Omental fat pad (tissue), 4 donors: ENCODE results near the gene RBL1. TPM values are rescaled to one million over a fixed set of nuclear protein-coding genes. Genes with fewer than 3 reads are reported as not detected.
"Not testable (repeated sequence)": the region's sequence is repeated elsewhere in the genome, so short reads cannot be mapped to it uniquely, and the experiment has no call there.

Experiments used
- ATAC-seq: fragments of 150-250 bp; one replicate; pipeline ENCODE4 v1.9.1; 2016; ENCODE audit warnings: mild to moderate bottlenecking, moderate library complexity; ENCODE audit not compliant: low FRiP score
- DNase-seq: peaks from one replicate; pipeline ENCODE4 v3.0.0-alpha.2; 2019; ENCODE audit warnings: low spot score
- total RNA-seq, 4 donors: library from RNA; depleted of rRNA; stranded (reverse); fragments of >200 nt; gene quantifications; one replicate each; pipeline ENCODE4 v1.1.0, GENCODE V29; 2016
- TF ChIP-seq, protein P1 (sequence below), 3 donors: fragments of 450-650 bp; IDR thresholded peaks; one replicate each; pipeline ENCODE4 v1.5.1; 2016 to 2017; ENCODE audit warnings: antibody characterized with exemption in 3 of 3, mild to moderate bottlenecking in 3 of 3, moderate library complexity in 2 of 3

RBL1 gene
- total RNA-seq, 4 donors from 2014 or later: 2.6 to 8.7 (median 5.3) TPM

DNA sequence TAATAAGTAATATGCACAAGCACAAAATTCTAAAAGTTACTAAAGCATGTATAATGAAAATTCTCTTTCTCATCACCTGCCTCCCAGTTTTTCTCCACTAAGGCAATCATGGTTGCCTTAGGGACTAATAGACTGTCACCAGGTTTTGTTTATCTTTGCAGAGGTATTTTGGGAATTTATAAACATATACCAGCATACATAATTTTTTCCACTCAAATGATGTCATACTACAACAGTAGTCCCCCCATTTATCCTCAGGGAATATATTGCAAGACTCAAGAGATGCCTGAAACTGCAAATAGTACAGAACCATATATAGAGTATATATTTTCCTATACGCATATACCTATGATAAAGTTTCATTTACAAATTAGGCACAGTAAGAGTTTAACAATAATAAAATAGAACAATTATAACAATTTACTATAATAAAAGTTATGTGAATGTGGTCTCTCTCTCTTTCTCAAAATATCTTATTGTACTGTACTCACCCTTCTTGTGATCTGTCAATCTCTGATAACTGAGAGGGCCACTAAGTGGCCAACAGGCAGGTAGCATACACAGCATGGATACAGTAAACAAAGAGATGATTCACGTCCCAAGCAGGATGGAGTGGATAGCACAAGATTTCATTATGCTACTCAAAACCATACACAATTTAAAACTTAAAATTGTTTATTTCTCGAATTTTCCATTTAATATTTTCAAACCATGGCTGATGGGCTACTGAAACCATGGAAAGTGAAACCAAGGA, 19.7 kb downstream of the RBL1 start:
- DNase-seq: no peak
- TF ChIP-seq, protein P1, sequence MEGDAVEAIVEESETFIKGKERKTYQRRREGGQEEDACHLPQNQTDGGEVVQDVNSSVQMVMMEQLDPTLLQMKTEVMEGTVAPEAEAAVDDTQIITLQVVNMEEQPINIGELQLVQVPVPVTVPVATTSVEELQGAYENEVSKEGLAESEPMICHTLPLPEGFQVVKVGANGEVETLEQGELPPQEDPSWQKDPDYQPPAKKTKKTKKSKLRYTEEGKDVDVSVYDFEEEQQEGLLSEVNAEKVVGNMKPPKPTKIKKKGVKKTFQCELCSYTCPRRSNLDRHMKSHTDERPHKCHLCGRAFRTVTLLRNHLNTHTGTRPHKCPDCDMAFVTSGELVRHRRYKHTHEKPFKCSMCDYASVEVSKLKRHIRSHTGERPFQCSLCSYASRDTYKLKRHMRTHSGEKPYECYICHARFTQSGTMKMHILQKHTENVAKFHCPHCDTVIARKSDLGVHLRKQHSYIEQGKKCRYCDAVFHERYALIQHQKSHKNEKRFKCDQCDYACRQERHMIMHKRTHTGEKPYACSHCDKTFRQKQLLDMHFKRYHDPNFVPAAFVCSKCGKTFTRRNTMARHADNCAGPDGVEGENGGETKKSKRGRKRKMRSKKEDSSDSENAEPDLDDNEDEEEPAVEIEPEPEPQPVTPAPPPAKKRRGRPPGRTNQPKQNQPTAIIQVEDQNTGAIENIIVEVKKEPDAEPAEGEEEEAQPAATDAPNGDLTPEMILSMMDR (IDR thresholded peaks at IDR 0.05): no peak
- ATAC-seq: no peak

DNA sequence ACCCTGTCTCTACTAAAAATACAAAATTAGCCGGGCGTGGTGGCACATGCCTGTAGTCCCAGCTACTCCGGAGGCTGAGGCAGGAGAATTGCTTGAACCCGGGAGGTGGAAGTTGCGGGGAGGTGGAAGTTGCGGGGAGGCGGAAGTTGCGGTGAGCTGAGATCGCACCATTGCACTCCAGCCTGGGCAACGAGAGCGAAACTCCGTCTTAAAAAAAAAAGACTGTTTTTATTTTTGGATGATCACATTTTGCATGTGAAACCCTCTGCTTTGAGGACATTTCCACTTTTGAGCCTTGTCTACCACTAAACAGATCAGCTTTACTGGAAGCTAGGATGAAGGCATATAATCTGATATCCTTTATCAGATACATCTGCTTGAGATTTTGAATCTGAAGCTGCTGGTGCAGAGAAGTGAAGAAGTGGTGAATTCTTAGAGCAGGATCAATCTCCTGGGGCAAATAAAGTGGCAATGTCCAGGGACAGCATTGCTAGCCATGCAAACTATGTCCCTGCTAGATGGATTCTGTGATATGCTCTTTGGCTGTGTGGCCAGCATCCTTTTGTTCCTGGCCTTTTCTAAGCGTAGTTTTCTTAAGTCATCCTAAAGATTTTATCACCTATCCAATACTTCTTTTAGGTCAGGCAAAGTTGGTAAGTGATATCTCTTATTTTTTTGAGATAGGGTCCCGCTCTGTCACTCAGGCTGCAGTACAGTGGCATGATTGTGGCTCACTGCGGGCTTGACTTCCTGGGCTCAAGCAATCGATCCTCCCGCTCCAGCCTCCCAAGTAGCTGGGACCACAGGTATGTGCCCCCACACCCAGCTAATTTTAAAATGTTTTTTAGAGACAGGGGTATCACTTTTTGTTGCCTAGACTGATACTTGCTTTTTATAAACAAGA, 23.3 kb downstream of the RBL1 start:
- no peak for DNase-seq

DNA sequence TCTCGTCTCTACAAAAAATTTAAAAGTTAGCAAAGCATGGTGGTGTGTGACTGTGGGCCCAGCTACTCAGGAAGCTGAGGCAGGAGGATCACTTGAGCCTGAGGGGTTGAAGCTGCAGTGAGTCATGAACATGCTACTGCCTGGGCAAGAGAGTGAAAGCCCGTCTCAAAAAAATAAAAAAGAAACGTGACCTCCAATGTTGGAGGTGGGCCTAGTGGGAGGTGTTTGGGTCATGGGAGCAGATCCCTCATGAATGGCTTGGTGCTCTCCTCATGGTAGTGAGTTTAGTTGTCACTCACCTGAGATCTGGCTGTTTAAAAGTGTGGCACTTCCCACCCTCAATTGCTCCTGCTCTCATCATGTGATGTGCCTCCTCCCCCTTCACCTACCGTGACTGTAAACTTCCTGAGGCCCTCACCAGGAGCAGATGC, 24.3 kb downstream of the RBL1 start:
- TF ChIP-seq, protein P1 (IDR thresholded peaks at IDR 0.05): no peak
- no peak for ATAC-seq
- no peak for DNase-seq

More for the DNA sequence above, 23.3 kb downstream of the RBL1 start:
- ATAC-seq: no peak
- TF ChIP-seq, protein P1 (IDR thresholded peaks at IDR 0.05): no peak

DNA sequence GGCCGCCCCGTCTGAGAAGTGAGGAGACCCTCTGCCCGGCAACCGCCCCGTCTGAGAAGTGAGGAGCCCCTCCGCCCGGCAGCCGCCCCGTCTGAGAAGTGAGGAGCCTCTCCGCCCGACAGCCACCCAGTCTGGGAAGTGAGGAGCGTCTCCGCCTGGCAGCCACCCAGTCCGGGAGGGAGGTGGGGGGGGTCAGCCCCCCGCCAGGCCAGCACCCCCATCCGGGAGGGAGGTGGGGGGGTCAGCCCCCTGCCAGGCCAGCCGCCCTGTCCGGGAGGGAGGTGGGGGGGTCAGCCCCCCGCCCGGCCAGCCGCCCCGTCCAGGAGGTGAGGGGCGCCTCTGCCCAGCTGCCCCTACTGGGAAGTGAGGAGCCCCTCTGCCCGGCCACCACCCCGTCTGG, 26.2 kb downstream of the RBL1 start:
- ATAC-seq, DNase-seq: not testable (repeated sequence)

DNA sequence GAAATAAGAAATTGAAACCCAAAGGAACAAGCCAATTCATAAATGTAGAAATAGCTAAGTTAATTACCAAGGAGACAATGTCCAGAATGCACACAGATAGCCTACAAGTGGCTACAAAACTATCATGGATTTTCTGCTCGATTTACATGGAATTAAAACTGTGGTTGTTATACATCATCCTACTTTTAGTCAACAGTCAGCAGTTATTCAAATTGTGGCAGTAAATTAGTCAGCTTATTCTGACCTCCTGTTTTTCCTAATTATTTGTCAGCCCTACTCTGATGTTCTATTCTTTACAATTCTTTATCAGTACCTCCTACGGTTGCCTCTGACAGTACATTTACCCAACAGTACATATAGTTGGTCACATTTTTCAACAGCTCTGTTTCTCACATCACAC, 29.6 kb downstream of the RBL1 start:
- ATAC-seq (no peak), DNase-seq (no peak)
- TF ChIP-seq, protein P1 (IDR thresholded peaks at IDR 0.05): no peak

DNA sequence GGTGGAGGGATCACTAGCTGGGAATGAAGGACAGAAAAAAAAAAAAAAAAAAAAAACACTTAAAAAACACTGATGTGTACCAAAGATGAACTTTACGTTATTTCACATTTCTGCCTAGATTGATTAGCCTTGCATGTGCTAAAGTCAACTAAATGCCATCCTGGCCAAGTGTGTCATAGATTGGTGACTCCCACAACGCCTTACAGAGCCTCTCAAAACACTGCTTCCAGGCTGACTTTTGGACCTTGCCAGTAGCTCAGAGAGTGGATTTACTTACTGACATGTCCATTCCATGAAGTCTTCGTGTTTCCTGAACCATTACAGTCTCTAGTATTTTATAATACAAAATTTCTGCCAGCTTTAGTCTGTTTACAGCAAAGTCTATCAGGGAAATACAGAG, 40.5 kb downstream of the RBL1 start:
- DNase-seq (no peak), ATAC-seq (no peak)
- TF ChIP-seq, protein P1 (IDR thresholded peaks at IDR 0.05): no peak

DNA sequence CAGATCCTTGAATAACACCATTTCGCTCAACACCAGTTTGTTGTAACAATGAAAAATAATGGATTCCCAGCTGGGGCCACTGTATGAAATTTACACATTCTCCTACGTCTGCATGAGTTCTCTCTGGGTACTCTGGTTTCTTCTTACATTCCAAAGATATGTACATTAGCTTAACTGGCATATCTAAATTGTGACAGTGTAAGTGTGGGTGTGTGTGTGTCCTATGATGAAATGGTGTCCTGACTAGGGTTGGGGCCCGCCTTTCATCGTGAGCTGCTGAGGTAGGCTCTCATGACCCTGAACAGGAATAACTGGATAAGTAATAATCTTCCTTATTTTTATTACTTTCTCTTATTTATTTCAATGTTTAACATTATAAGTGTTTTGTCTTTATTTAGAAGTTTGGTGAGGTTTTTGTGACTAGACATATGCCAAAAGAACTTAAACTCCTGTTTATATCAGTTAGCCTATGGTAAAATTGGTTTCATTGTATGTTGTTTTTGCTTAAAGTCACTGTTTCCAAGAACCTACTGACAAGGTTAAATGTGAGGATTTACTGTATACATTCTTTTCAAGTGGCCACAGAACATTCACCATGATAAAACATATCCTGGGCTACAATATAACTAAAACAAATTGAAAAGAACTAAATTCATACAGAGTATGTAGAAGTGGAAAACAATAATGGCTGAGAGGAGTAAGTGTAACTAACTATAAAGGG, 42.4 kb downstream of the RBL1 start:
- no peak for ATAC-seq
- no peak for DNase-seq

More for the DNA sequence above, 42.4 kb downstream of the RBL1 start:
- TF ChIP-seq, protein P1 (IDR thresholded peaks at IDR 0.05): no peak
